ENCODE measurements around the gene GALNT18.

GALNT18 gene

DNA sequence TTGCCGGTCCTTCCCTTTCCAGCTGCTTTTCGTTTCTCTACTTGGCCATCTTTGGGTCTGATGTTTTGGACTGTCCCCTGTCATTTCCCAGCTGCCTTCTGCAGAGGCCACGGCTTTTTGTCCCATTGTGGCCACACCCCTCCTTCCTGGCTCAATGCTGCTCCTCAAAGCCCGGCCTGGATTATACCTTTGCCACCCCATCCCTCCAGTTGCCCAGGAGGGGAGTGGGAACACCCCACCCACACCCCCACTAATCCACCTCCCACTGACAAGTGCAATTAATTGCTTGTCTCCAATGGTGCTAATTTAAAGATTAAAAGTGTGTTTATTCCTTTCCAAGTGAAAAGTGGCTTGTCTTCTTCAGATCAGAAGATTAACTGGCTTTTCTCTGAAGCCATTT is 234.6 kb downstream of the GALNT18 start:
- Histone ChIP-seq H3K9me3 (ENCODE audit: low read length) (no peaks in the 10 kb centered on the region), H3K36me3 (ENCODE audit: insufficient read depth, low read length) (no peaks in the 10 kb centered on the region), H2AFZ (ENCODE audit: low read depth, low read length) (no peak overlapping the region)

DNA sequence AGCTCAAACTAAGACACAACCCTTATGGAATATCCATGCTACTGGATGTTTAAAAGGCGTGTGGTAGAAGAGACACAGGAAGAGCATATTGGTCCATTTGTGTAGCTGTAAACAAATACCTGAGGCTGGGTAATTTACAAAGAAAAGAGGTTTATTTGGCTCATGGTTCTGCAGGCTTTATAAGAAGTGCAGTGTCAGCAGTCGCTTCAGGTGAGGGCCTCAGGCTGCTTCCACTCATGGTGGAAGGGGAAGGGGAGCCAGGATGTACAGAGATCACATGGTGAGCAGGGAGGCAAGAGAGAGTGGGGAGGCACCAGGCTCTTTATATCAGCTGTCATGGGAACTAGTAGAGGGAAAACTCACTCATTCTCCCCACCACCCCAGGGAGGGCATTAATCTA is 237.0 kb downstream of the GALNT18 start:
- Histone ChIP-seq H3K9me3 (ENCODE audit: low read length) (no peaks in the 10 kb centered on the region), H3K4me3 (ENCODE audit: low read length) (no peak overlapping the region), H2AFZ (ENCODE audit: low read depth, low read length) (no peak overlapping the region), H3K27me3 (ENCODE audit: insufficient read depth, low read length) (no peaks in the 10 kb centered on the region), H3K4me1 (ENCODE audit: insufficient read depth, low read length) (no peaks in the 10 kb centered on the region), H3K36me3 (ENCODE audit: insufficient read depth, low read length) (no peaks in the 10 kb centered on the region)

More for the DNA sequence above, 234.6 kb downstream of the GALNT18 start:
- no peaks in the 10 kb centered on the region for H3K4me1 ChIP-seq (ENCODE audit: insufficient read depth, low read length)
- no peaks in the 10 kb centered on the region for H3K27me3 ChIP-seq (ENCODE audit: insufficient read depth, low read length)
- no peak overlapping the region for H3K4me3 ChIP-seq (ENCODE audit: low read length)

DNA sequence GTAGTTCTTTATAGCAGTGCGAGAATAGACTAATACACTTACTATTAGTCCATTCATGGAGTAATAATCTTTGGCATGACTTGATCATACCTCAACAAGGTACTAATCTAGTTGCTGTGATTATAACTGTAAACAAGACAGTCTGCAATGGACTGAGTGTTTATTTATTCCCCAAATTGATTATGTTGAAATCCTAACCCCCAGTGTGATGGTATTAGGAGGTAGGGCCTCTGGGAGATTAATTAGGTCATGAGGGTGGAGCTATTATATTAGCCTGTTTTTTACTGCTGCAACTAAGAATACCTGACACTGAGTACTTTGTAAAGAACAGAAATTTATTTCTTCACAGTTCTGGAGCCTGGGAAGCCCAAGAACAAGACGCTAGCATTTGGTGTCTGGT is 237.8 kb downstream of the GALNT18 start:
- Histone ChIP-seq H2AFZ (ENCODE audit: low read depth, low read length) (no peak overlapping the region), H3K4me1 (ENCODE audit: insufficient read depth, low read length) (no peaks in the 10 kb centered on the region), H3K9me3 (ENCODE audit: low read length) (no peaks in the 10 kb centered on the region), H3K27me3 (ENCODE audit: insufficient read depth, low read length) (no peaks in the 10 kb centered on the region), H3K4me3 (ENCODE audit: low read length) (no peak overlapping the region), H3K36me3 (ENCODE audit: insufficient read depth, low read length) (no peaks in the 10 kb centered on the region)

DNA sequence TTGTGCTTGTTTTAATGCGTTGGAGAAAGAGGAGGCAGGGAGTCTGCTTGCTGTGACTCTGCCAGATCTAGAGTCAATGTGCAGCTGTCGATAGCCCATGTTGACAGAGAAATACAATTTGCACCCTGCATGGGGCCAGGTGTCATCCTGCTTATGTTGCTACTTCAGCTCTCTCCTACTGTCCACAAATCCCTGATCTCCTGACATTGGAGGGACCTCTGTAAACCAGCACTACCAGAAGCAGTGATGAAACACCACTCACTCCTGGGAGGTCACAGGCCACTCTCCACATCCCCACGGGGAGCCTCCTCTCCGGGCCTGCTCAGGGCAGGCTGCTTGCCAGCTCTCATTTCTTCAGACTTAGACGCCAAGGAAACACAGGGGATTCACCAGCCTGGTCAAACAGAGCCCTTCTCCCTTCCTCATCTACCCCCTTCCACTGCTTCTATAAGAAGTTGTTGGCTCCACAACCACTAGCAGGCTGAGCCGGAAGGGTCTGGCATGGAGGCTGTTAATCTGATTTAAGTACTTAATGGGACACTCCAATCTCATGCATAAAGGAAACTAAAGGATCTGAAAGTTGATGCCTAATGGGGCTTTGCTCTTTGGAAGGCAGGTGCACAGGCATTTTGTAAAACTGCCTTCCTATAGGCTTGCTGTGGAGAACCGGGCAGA is 238.8 kb downstream of the GALNT18 start:
- no peaks in the 10 kb centered on the region for H3K27me3 ChIP-seq (ENCODE audit: insufficient read depth, low read length)
- no peaks in the 10 kb centered on the region for H3K9me3 ChIP-seq (ENCODE audit: low read length)
- H3K4me1 ChIP-seq (ENCODE audit: insufficient read depth, low read length): no peaks in the 10 kb centered on the region
- H3K4me3 ChIP-seq (ENCODE audit: low read length): no peak overlapping the region
- no peaks in the 10 kb centered on the region for H3K36me3 ChIP-seq (ENCODE audit: insufficient read depth, low read length)
- no peak overlapping the region for H2AFZ ChIP-seq (ENCODE audit: low read depth, low read length)

DNA sequence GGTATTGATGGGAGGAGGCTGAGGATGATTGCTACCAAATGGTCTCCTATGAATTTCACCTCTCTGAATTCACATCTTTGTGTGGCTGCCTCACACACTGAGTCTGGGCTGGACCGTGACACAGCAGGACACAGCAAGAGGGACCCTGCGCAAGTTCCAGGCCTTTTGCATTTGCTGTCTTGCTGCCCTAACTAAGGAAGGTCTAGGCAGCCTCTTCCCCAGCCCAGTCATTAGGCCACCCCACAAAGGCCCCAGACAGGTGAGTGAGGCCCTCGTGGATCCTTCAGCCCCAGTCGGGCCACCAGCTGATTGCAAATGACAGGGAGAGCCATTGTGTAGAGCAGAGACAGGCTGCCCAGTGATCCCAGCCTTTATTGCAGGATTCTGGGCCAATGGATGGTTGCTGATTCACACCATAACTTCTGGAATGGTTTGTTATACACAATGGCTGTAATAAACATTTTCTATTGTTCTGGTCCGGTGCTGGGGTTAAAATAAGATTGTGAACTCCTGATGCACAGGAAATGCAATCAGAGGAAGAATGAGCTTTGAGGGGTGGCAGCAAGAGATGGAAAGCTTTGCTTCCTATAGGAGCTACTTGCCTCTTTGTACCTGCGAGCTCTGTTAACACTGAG is 240.2 kb downstream of the GALNT18 start:
- Histone ChIP-seq H2AFZ (ENCODE audit: low read depth, low read length) (no peak overlapping the region), H3K9me3 (ENCODE audit: low read length) (no peaks in the 10 kb centered on the region), H3K4me1 (ENCODE audit: insufficient read depth, low read length) (no peaks in the 10 kb centered on the region), H3K27me3 (ENCODE audit: insufficient read depth, low read length) (no peaks in the 10 kb centered on the region), H3K36me3 (ENCODE audit: insufficient read depth, low read length) (no peaks in the 10 kb centered on the region), H3K4me3 (ENCODE audit: low read length) (no peak overlapping the region)

DNA sequence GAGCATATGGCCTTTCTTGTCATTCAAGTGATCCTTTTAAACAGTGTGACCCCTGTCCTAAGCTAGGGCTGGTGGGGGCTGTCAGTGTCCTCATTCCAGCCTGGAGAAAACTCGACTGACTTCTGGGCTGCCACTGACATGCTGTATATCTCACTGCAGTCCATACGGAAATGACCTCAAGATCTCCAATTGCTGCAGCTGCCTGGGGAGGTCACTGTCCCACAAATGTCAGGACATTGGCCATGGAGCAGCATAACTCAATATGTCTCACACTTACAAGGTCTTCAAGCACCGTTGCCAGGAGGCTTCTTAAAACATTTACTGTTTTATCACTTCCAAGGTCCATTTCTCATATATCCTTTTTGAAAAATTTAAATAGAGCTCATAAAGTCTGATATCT is 240.9 kb downstream of the GALNT18 start:
- Histone ChIP-seq H3K36me3 (ENCODE audit: insufficient read depth, low read length) (no peaks in the 10 kb centered on the region), H3K27me3 (ENCODE audit: insufficient read depth, low read length) (no peaks in the 10 kb centered on the region), H3K4me1 (ENCODE audit: insufficient read depth, low read length) (no peaks in the 10 kb centered on the region), H3K4me3 (ENCODE audit: low read length) (no peak overlapping the region), H2AFZ (ENCODE audit: low read depth, low read length) (no peak overlapping the region), H3K9me3 (ENCODE audit: low read length) (no peaks in the 10 kb centered on the region)

DNA sequence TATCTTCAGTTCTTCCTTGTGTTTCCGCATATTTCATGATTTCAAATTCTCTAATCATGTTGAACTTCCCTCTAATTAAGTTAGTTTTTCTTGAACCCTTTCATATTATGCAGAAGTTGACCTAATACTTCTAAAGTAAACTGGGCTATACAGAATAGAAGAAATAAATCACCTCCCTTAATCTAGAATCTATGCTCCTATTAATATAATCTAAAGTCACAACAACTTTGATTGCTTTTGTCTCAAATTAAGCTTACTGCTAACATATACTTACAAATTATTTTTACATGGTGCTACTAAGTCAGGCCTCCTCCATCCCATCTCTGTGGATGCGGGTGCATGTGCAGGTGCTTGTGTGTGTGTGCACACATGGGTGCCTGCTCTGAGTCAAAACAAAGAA is 241.5 kb downstream of the GALNT18 start:
- Histone ChIP-seq H3K27me3 (ENCODE audit: insufficient read depth, low read length) (no peaks in the 10 kb centered on the region), H3K9me3 (ENCODE audit: low read length) (no peaks in the 10 kb centered on the region), H3K4me1 (ENCODE audit: insufficient read depth, low read length) (no peaks in the 10 kb centered on the region)

DNA sequence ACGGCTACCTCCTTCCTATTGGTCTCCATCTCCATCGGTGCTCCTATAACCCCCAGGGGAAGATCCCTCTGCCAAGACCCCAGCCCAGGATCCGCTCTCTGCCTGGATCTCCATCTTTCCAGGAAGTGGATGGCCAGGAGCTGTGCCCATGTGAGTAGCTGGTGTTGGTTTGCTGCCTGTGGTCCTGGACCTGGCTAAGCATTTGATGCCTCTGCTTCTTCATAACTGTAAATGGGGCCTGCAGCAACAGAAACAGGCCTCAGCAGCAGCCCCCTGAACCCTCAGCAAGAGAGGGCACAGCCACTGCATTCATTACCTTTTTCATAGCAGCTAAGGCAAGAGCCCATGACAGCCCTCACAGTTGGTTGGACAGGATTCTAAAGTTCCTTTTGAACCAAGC is 242.1 kb downstream of the GALNT18 start:
- Histone ChIP-seq H2AFZ (ENCODE audit: low read depth, low read length) (no peak overlapping the region), H3K4me3 (ENCODE audit: low read length) (no peak overlapping the region), H3K36me3 (ENCODE audit: insufficient read depth, low read length) (no peaks in the 10 kb centered on the region), H3K4me1 (ENCODE audit: insufficient read depth, low read length) (no peaks in the 10 kb centered on the region), H3K9me3 (ENCODE audit: low read length) (no peaks in the 10 kb centered on the region), H3K27me3 (ENCODE audit: insufficient read depth, low read length) (no peaks in the 10 kb centered on the region)

More for the DNA sequence above, 241.5 kb downstream of the GALNT18 start:
- H2AFZ ChIP-seq (ENCODE audit: low read depth, low read length): no peak overlapping the region
- no peak overlapping the region for H3K4me3 ChIP-seq (ENCODE audit: low read length)
- no peaks in the 10 kb centered on the region for H3K36me3 ChIP-seq (ENCODE audit: insufficient read depth, low read length)

DNA sequence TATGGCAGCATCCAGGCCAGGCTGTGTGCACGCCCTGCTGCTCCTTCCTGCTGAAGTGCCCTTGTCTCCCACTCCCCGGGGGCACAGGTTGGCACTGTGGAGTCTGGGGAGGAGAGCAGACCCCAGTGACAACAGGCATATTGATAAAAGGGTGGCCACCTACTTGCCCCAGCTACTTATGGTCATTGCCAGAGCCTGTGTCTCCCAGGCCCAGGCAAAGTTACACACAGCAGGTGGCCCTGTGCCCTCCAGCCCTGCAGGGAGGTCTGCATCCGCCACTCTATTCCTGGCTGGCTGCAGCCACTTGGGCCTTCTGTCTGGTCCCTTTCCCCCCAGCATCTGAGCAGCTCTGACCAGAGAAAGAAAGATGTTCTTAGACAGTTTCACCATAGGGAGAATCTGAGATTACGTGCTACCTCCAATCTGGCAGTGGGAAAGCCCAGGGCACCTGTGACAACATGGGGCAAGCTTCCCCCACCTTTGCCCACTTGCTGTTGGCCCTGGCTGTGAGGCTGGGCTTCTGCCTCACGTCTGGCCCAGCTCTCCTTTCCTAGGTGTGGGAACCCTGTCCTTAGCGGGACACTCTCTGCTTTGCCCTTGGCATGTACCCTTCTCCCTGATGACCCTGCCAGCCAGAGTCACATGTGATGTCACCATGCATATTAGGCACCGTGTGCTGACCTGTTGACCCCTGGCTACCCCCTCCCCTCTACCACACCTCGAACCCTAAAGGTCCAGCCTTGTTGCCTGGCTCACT is 243.4 kb downstream of the GALNT18 start:
- Histone ChIP-seq H3K9me3 (ENCODE audit: low read length) (no peaks in the 10 kb centered on the region), H2AFZ (ENCODE audit: low read depth, low read length) (no peak overlapping the region), H3K27me3 (ENCODE audit: insufficient read depth, low read length) (no peaks in the 10 kb centered on the region), H3K4me1 (ENCODE audit: insufficient read depth, low read length) (no peaks in the 10 kb centered on the region), H3K4me3 (ENCODE audit: low read length) (no peak overlapping the region), H3K36me3 (ENCODE audit: insufficient read depth, low read length) (no peaks in the 10 kb centered on the region)

DNA sequence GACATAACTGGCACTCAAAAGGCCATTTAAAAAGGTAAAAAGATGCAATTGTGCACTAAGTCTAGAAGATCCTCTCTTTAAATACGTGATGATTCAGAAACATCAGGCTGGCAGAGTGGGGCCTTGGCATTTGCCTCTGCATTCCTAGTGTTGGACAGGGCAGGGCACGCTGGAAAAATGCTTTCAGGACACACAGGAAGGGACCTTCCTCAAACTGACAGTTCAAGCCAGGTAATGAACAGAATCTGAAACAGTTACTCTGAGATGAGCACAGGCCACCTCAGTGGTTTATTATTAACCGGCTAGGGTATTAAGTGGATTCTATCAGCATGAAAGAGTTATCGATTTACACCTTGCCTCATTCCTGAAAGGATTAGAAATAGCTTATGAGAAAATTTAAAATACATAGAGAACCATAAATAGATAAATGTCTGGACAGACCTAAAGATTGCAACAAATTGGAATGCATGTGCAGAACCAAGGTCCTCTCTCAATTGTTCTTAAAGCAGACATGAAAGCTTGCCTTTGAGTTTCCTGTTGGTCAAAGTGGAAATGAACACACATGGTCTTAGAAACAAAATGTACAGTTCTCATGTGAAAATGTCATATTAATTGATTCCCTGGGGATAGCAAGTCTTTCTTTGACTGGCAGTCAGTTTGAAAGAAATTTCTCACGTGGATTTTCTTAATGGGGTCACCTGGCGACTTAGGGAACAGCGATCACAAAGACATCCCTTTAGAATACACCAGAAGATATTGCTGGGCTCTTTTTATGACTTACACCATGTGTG is 247.3 kb downstream of the GALNT18 start:
- Histone ChIP-seq H3K9me3 (ENCODE audit: low read length) (no peaks in the 10 kb centered on the region), H3K4me3 (ENCODE audit: low read length) (no peak overlapping the region), H2AFZ (ENCODE audit: low read depth, low read length) (no peak overlapping the region), H3K27me3 (ENCODE audit: insufficient read depth, low read length) (no peaks in the 10 kb centered on the region), H3K36me3 (ENCODE audit: insufficient read depth, low read length) (no peaks in the 10 kb centered on the region), H3K4me1 (ENCODE audit: insufficient read depth, low read length) (no peaks in the 10 kb centered on the region)

DNA sequence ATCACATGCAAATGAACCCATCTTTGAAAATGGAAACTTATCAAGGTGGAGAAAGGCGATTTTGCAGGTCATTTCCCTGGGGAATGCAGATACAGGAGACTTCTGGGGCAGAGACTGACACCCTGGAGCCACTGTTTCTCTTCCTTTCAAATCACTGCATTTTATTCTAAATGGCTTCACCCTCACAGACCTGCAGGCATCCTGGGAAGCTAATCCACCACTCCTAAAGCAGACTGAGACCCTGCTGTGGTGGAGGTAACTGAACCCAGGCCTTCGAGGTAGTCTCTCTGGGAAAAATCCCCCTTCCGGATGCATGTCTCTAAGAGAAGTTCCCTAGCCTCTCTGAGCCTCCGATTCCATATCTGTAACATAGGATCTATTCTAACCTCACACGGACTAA is 247.9 kb downstream of the GALNT18 start:
- Histone ChIP-seq H3K4me3 (ENCODE audit: low read length) (no peak overlapping the region), H3K4me1 (ENCODE audit: insufficient read depth, low read length) (no peaks in the 10 kb centered on the region), H2AFZ (ENCODE audit: low read depth, low read length) (no peak overlapping the region), H3K9me3 (ENCODE audit: low read length) (no peaks in the 10 kb centered on the region), H3K27me3 (ENCODE audit: insufficient read depth, low read length) (no peaks in the 10 kb centered on the region), H3K36me3 (ENCODE audit: insufficient read depth, low read length) (no peaks in the 10 kb centered on the region)

DNA sequence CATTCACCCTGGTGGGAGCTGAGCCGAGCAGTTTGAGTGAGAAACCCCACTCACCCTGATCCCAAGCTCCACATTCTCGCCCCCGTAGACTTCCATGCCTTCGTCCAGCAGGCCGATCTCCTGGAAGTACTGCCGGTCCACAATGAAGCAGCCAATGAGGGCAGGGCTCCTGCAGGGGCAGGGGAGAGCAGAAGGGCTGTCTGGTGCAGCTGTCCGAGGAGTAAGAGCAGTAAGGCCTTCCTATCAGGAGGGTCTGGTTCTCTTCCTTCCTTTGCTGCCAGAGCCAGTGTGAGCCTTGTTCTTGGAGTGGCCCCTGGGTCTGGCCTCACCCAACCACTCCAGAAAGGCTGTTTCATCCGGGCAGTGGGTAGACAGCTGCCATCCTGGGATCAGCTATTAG is 249.3 kb downstream of the GALNT18 start:
- Histone ChIP-seq H3K4me3 (ENCODE audit: low read length) (no peak overlapping the region), H3K36me3 (ENCODE audit: insufficient read depth, low read length) (no peaks in the 10 kb centered on the region), H2AFZ (ENCODE audit: low read depth, low read length) (no peak overlapping the region), H3K27me3 (ENCODE audit: insufficient read depth, low read length) (no peaks in the 10 kb centered on the region), H3K9me3 (ENCODE audit: low read length) (no peaks in the 10 kb centered on the region), H3K4me1 (ENCODE audit: insufficient read depth, low read length) (no peaks in the 10 kb centered on the region)

DNA sequence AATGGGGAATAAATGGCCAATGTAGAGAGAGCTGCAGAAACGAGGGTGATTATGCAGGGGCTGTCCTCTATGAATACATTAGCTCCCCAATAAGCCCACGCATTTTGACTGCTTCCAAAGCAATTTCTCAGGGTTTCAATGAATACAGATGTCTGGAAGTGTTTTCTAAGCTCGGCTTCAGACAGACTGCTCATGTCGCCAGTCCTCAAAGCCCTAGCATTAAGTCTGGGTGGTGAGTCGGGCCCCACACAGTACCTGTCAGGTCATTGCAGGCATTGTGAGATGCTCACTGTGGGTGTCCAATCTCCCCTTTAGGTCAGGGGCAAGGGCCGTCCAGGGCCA is 250.9 kb downstream of the GALNT18 start:
- Histone ChIP-seq H3K36me3 (ENCODE audit: insufficient read depth, low read length) (no peaks in the 10 kb centered on the region), H3K9me3 (ENCODE audit: low read length) (no peaks in the 10 kb centered on the region), H2AFZ (ENCODE audit: low read depth, low read length) (no peak overlapping the region), H3K4me1 (ENCODE audit: insufficient read depth, low read length) (no peaks in the 10 kb centered on the region), H3K4me3 (ENCODE audit: low read length) (no peak overlapping the region), H3K27me3 (ENCODE audit: insufficient read depth, low read length) (no peaks in the 10 kb centered on the region)

Data from neuron (in vitro differentiated cells).